Chondrocyte (in vitro differentiated cells): Measurements from ENCODE around the gene RHCE. TPM values are rescaled to one million over a fixed set of nuclear protein-coding genes. Genes with fewer than 3 reads are reported as not detected.
"Not testable (repeated sequence)": the region's sequence is repeated elsewhere in the genome, so short reads cannot be mapped to it uniquely, and the experiment has no call there.

Experiments used
- DNase-seq: peaks from one replicate; pipeline ENCODE4 v3.0.0; 2021; ENCODE audit warnings: mixed read lengths, low spot score
- H3K27ac Mint-ChIP-seq: one replicate; pipeline ENCODE4 v1.8.0; 2021; ENCODE audit warnings: mild to moderate bottlenecking, moderate library complexity, mixed read lengths; ENCODE audit not compliant: unreplicated experiment
- H3K27me3 Mint-ChIP-seq: 2 replicates; pipeline ENCODE4 v1.8.0; 2021; ENCODE audit warnings: low read depth, mixed read lengths
- H3K36me3 Mint-ChIP-seq: 2 replicates; pipeline ENCODE4 v1.8.0; 2021; ENCODE audit warnings: low read depth, mixed read lengths
- H3K4me1 Mint-ChIP-seq: 2 replicates; pipeline ENCODE4 v1.8.0; 2021; ENCODE audit warnings: low read depth, mild to moderate bottlenecking, mixed read lengths
- H3K4me3 Mint-ChIP-seq: one replicate; pipeline ENCODE4 v1.8.0; 2021; ENCODE audit warnings: mild to moderate bottlenecking, moderate library complexity, mixed read lengths; ENCODE audit not compliant: unreplicated experiment
- H3K9me3 Mint-ChIP-seq: 2 replicates; pipeline ENCODE4 v1.8.0; 2021; ENCODE audit warnings: low read depth, mixed read lengths
- total RNA-seq: library from RNA; stranded (reverse); gene quantifications from 3 replicates; pipeline ENCODE4 v1.2.1, GENCODE V29; 2021
- TF ChIP-seq, protein P1 (sequence below): fragments of 200-600 bp; sonication (generic); IDR thresholded peaks from 2 replicates; pipeline ENCODE4 v1.5.0; 2021; ENCODE audit warnings: antibody characterized with exemption, mild to moderate bottlenecking, moderate library complexity

The RHCE gene
- total RNA-seq, 1 donor from 2014 or later, result 1.0 TPM

DNA sequence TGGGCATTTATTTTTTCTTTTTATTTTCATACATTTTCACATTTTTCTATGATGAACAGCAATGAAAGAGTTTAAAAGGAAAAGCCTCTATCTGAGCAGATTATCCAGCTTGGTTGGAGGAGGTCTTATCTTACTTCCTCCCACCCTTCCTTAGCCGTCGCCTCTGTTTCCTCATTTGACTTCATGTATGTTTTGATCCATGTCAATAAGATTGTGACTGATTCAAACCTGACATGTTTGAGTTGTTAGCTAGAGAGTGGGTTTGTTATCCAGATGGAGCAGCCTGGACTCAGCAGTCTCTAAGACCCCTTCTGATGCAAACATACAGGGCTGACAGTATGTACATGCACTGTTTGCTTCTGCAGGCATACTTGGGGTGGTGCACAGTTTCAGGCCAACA is 41.2 kb upstream of the RHCE start:
- TF ChIP-seq, protein P1, sequence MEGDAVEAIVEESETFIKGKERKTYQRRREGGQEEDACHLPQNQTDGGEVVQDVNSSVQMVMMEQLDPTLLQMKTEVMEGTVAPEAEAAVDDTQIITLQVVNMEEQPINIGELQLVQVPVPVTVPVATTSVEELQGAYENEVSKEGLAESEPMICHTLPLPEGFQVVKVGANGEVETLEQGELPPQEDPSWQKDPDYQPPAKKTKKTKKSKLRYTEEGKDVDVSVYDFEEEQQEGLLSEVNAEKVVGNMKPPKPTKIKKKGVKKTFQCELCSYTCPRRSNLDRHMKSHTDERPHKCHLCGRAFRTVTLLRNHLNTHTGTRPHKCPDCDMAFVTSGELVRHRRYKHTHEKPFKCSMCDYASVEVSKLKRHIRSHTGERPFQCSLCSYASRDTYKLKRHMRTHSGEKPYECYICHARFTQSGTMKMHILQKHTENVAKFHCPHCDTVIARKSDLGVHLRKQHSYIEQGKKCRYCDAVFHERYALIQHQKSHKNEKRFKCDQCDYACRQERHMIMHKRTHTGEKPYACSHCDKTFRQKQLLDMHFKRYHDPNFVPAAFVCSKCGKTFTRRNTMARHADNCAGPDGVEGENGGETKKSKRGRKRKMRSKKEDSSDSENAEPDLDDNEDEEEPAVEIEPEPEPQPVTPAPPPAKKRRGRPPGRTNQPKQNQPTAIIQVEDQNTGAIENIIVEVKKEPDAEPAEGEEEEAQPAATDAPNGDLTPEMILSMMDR, result no peak
- H3K4me3 Mint-ChIP-seq, result no peak overlapping the region
- no peaks in the 10 kb centered on the region for H3K9me3 Mint-ChIP-seq
- H3K27ac Mint-ChIP-seq, result no peak overlapping the region
- peaks cover 18% of the 10 kb centered on the region for H3K36me3 Mint-ChIP-seq
- peaks cover 19% of the 10 kb centered on the region for H3K4me1 Mint-ChIP-seq
- H3K27me3 Mint-ChIP-seq, result no peaks in the 10 kb centered on the region
- DNase-seq, result no peak

DNA sequence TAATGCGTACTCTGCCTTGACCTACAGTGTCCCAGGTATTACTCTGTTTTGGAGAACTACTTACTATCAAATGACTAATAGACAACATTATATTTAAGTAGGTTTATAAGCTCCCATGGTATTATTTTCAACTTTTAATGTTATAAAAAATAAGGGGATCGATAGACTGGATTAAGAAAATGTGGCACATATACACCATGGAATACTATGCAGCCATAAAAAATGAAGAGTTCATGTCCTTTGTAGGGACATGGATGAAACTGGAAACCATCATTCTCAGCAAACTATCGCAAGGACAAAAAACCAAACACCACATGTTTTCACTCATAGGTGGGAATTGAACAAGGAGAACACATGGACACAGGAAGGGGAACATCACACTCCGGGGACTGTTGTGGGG is 40.2 kb upstream of the RHCE start:
- Mint-ChIP-seq H3K4me1 (peaks cover 19% of the 10 kb centered on the region), H3K36me3 (peaks cover 23% of the 10 kb centered on the region)
- not testable (repeated sequence) for DNase-seq, H3K27me3 Mint-ChIP-seq, H3K27ac Mint-ChIP-seq, H3K4me3 Mint-ChIP-seq, H3K9me3 Mint-ChIP-seq

GRCh38 chr1:25460020-25460419 is 39.4 kb upstream of the RHCE start:
- TF ChIP-seq, protein P1, result no peak
- no peaks in the 10 kb centered on the region for H3K27me3 Mint-ChIP-seq
- no peak for DNase-seq
- peaks cover 19% of the 10 kb centered on the region for H3K4me1 Mint-ChIP-seq
- no peak overlapping the region for H3K4me3 Mint-ChIP-seq
- no peak overlapping the region for H3K27ac Mint-ChIP-seq
- peaks cover 24% of the 10 kb centered on the region for H3K36me3 Mint-ChIP-seq
- H3K9me3 Mint-ChIP-seq, result no peaks in the 10 kb centered on the region

- Mint-ChIP-seq H3K9me3 (no peaks in the 10 kb centered on the region), H3K4me3 (no peak overlapping the region), H3K27me3 (no peaks in the 10 kb centered on the region), H3K27ac (peak overlapping the region; percentile 29), H3K4me1 (peaks cover 17% of the 10 kb centered on the region), H3K36me3 (peaks cover 26% of the 10 kb centered on the region)
- TF ChIP-seq, protein P1, result no peak
- DNase-seq, result no peak
Observed at GRCh38 chr1:25458541-25459298, 38.1 kb upstream of the RHCE start.

GRCh38 chr1:25456502-25456901 is 35.9 kb upstream of the RHCE start:
- DNase-seq, result no peak
- Mint-ChIP-seq H3K4me1 (peaks cover 13% of the 10 kb centered on the region), H3K36me3 (peaks cover 26% of the 10 kb centered on the region), H3K27ac (no peak overlapping the region), H3K9me3 (no peaks in the 10 kb centered on the region), H3K4me3 (no peak overlapping the region), H3K27me3 (no peaks in the 10 kb centered on the region)
- TF ChIP-seq, protein P1, result no peak

DNA sequence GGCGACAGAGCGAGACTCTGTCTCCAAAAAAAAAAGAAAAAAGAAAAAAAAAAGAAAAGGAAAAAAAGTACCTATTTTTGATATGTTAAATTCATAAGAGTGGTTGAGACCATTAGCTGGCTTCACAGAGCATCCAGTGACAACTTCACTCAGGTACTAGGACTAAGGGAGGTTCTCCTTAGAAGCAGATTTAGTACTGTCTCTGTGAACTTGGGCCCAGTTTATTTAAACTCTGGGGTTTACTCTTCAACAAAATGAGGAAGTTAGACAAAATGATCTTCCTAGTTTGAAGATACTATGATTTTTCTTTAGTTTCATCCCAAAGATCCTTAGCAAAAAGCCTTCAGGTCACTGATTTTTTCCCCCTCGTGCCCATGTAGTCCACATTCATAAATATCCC is 31.3 kb upstream of the RHCE start:
- Mint-ChIP-seq H3K4me3 (no peak overlapping the region), H3K27me3 (no peaks in the 10 kb centered on the region), H3K36me3 (peaks cover 12% of the 10 kb centered on the region), H3K9me3 (no peaks in the 10 kb centered on the region), H3K4me1 (peaks cover 14% of the 10 kb centered on the region), H3K27ac (no peak overlapping the region)
- TF ChIP-seq, protein P1, result no peak
- no peak for DNase-seq
